Sigmoid colon (tissue), 7 donors: ENCODE data around the gene FMO3. TPM values are rescaled to one million over a fixed set of nuclear protein-coding genes. Genes with fewer than 3 reads are reported as not detected.

Source experiments
- DNase-seq: peaks from one replicate; pipeline ENCODE4 v3.0.0-alpha.2; 2019
- H3K27ac ChIP-seq, 4 donors: fragments of 200-600 bp; sonication (generic); one replicate each; pipeline ENCODE4 v1.5.1; 2016 to 2019; ENCODE audit warnings: mild to moderate bottlenecking in 1 of 4
- H3K27me3 ChIP-seq, 3 donors: fragments of 200-600 bp; sonication (generic); one replicate each; pipeline ENCODE4 v1.5.1; 2019; ENCODE audit warnings: mild to moderate bottlenecking in 1 of 3
- H3K36me3 ChIP-seq, 4 donors: fragments of 200-600 bp; sonication (generic); one replicate each; pipeline ENCODE4 v1.5.1; 2016 to 2019
- H3K4me1 ChIP-seq, 4 donors: fragments of 200-600 bp; sonication (generic); one replicate each; pipeline ENCODE4 v1.5.1; 2017 to 2019
- H3K4me3 ChIP-seq, 4 donors: fragments of 200-600 bp; sonication (generic); one replicate each; pipeline ENCODE4 v1.5.1; 2017 to 2019; ENCODE audit warnings: mild to moderate bottlenecking in 2 of 4, moderate library complexity in 1 of 4
- H3K9me3 ChIP-seq, 4 donors: fragments of 200-600 bp in 3 of 4; sonication (generic) in 3 of 4; one replicate each; pipeline versions ENCODE4 v1.5.1 to v1.6.1; 2013 to 2019
- CTCF ChIP-seq, 4 experiments: fragments of 450-650 bp in 3 of 4; fragments of 200-600 bp in 1 of 4; IDR thresholded peaks; one replicate each; pipeline ENCODE4 v1.5.1; 2016 to 2019; ENCODE audit warnings: antibody characterized with exemption in 4 of 4, mild to moderate bottlenecking in 3 of 4, moderate library complexity in 2 of 4
- EP300 ChIP-seq, 4 donors: sonication (generic); formaldehyde crosslinking; IDR thresholded peaks; one replicate each; pipeline ENCODE4 v1.6.1; 2017; ENCODE audit warnings: antibody characterized with exemption in 4 of 4
- POLR2A ChIP-seq, 2 donors: fragments of 450-650 bp; IDR thresholded peaks; one replicate each; pipeline ENCODE4 v1.6.1; 2016; ENCODE audit warnings: antibody characterized with exemption in 2 of 2, mild to moderate bottlenecking in 2 of 2, moderate library complexity in 2 of 2
- POLR2AphosphoS5 ChIP-seq, 4 donors: sonication (generic); formaldehyde crosslinking; IDR thresholded peaks; one replicate each; pipeline ENCODE4 v1.6.1; 2017; ENCODE audit warnings: antibody characterized with exemption in 4 of 4
- WGBS, 2 donors: extraction: QIAGEN DNeasy Blood & Tissue Kit; methylation state at CpG; one replicate each; pipeline ENCODE4 v1.1.7; 2013; 5-methylcytosine and 5-hydroxymethylcytosine counted together
- intact Hi-C: fragments of 100-400 bp; cut with DNase I; formaldehyde crosslinking; loops from one replicate; pipeline ENCODE4 v1.15.1; 2023
- polyA plus RNA-seq, 3 donors: library from polyadenylated mRNA; stranded (reverse); fragments of 200-250 nt; gene quantifications; one replicate each; pipeline ENCODE4 v1.2.3, GENCODE V29; 2013
- total RNA-seq, 4 donors: library from RNA; depleted of rRNA; stranded (reverse); fragments of >200 nt; gene quantifications; one replicate each; pipeline ENCODE4 v1.1.0, GENCODE V29; 2016
- donor health status: healthy with polysubstance abuse.
- donor health status: Bipolar disorder and iron deficiency.
- donor health status: healthy.

Gene FMO3
- total and polyA plus RNA-seq, 7 donors, result 0.82 to 2.3 (median 1.8) TPM; not detected in 2

- no peak overlapping the region for H3K27ac ChIP-seq
- no peaks in the 10 kb centered on the region for H3K4me1 ChIP-seq
- no peak overlapping the region for H3K4me3 ChIP-seq
- no peaks in the 10 kb centered on the region for H3K9me3 ChIP-seq
- no peak for DNase-seq
- H3K36me3 ChIP-seq, result no peaks in the 10 kb centered on the region
- intact Hi-C loops, result no loop called here
- TF ChIP-seq CTCF (IDR thresholded peaks at IDR 0.05) (no peak), EP300 (IDR thresholded peaks at IDR 0.05) (no peak), POLR2AphosphoS5 (IDR thresholded peaks at IDR 0.05) (no peak), POLR2A (IDR thresholded peaks at IDR 0.05) (no peak)
- no peaks in the 10 kb centered on the region for H3K27me3 ChIP-seq
- WGBS, 2 donors, result 75 to 81% methylated on average over 2 of the region's 2 CpGs
Measured at GRCh38 chr1:171061425-171062143, 29.1 kb upstream of the FMO3 start.

GRCh38 chr1:171062902-171063301 lies 27.8 kb upstream of the FMO3 start:
- no peak overlapping the region for H3K4me3 ChIP-seq
- DNase-seq, result no peak
- no peak overlapping the region for H3K27ac ChIP-seq
- no peaks in the 10 kb centered on the region for H3K36me3 ChIP-seq
- no peaks in the 10 kb centered on the region for H3K9me3 ChIP-seq
- no peaks in the 10 kb centered on the region for H3K4me1 ChIP-seq
- TF ChIP-seq POLR2AphosphoS5 (IDR thresholded peaks at IDR 0.05) (no peak), EP300 (IDR thresholded peaks at IDR 0.05) (no peak), POLR2A (IDR thresholded peaks at IDR 0.05) (no peak), CTCF (IDR thresholded peaks at IDR 0.05) (no peak)
- WGBS, 2 donors, result 86 to 88% methylated on average over 4 of the region's 4 CpGs
- intact Hi-C loops, result no loop called here
- no peaks in the 10 kb centered on the region for H3K27me3 ChIP-seq

GRCh38 chr1:171075041-171075440 lies 15.7 kb upstream of the FMO3 start:
- H3K9me3 ChIP-seq, result no peaks in the 10 kb centered on the region
- no peak for DNase-seq
- H3K4me3 ChIP-seq, result no peak overlapping the region
- TF ChIP-seq POLR2A (IDR thresholded peaks at IDR 0.05) (no peak), EP300 (IDR thresholded peaks at IDR 0.05) (no peak), POLR2AphosphoS5 (IDR thresholded peaks at IDR 0.05) (no peak), CTCF (IDR thresholded peaks at IDR 0.05) (no peak)
- no peak overlapping the region for H3K27ac ChIP-seq
- WGBS, 2 donors, result 33 to 48% methylated on average over 3 of the region's 3 CpGs
- intact Hi-C loops, result loop anchor here (5.0 kb wide), 1 partner anchor 102 kb away; no protein-coding TSS in a partner anchor
- no peaks in the 10 kb centered on the region for H3K36me3 ChIP-seq
- no peaks in the 10 kb centered on the region for H3K27me3 ChIP-seq
- no peaks in the 10 kb centered on the region for H3K4me1 ChIP-seq

- Histone ChIP-seq H3K36me3 (no peaks in the 10 kb centered on the region), H3K27ac (peak overlapping the region in 1 of 4 donors; percentile 67), H3K27me3 (no peaks in the 10 kb centered on the region), H3K4me1 (peaks cover 0 to 7% (median 3%) of the 10 kb centered on the region in 4 donors), H3K4me3 (no peak overlapping the region), H3K9me3 (no peaks in the 10 kb centered on the region)
- intact Hi-C loops, result loop anchor here (5.0 kb wide), 1 partner anchor 146 kb away; no protein-coding TSS in a partner anchor
- DNase-seq, result no peak
- TF ChIP-seq CTCF (IDR thresholded peaks at IDR 0.05) (peak in 2 of 4 experiments; percentile 13 to 18), POLR2AphosphoS5 (IDR thresholded peaks at IDR 0.05) (no peak)
Measured at GRCh38 chr1:171081314-171081753, 9.4 kb upstream of the FMO3 start.
